Cardiac muscle cell (in vitro differentiated cells and primary cell): Measurements from ENCODE around the gene ELAPOR1. TPM values are rescaled to one million over a fixed set of nuclear protein-coding genes. Genes with fewer than 3 reads are reported as not detected.

Experiments used
- DNase-seq, 2 donors: peaks; one replicate each; pipeline versions ENCODE4 v3.0.0 to v3.0.0-alpha.2; 2010 to 2017; ENCODE audit warnings: low read depth in 1 of 2, low spot score in 1 of 2
- H3K27ac ChIP-seq: fragments of 200-600 bp; sonication (generic); 2 replicates; pipeline ENCODE4 v1.5.1; 2016
- H3K27me3 ChIP-seq: fragments of 200-600 bp; sonication (generic); 2 replicates; pipeline ENCODE4 v1.6.0; 2016; ENCODE audit warnings: control low read depth
- H3K36me3 ChIP-seq: fragments of 200-600 bp; sonication (generic); 2 replicates; pipeline ENCODE4 v1.5.1; 2016; ENCODE audit warnings: control low read depth
- H3K4me1 ChIP-seq: fragments of 200-600 bp; sonication (generic); 2 replicates; pipeline ENCODE4 v1.8.1; 2017; ENCODE audit warnings: low read depth, mild to moderate bottlenecking, mixed run types
- H3K4me3 ChIP-seq: fragments of 200-600 bp; sonication (generic); 2 replicates; pipeline ENCODE4 v1.5.1; 2016; ENCODE audit warnings: mild to moderate bottlenecking
- H3K9me3 ChIP-seq: fragments of 200-600 bp; sonication (generic); 2 replicates; pipeline ENCODE4 v1.5.1; 2017; ENCODE audit warnings: low read depth, mild to moderate bottlenecking, control low read depth
- CTCF ChIP-seq: IDR thresholded peaks from 2 replicates; pipeline ENCODE4 v1.5.1; 2012; ENCODE audit warnings: low read depth, mild to moderate bottlenecking, low read length
- polyA plus RNA-seq: library from polyadenylated mRNA; unstranded; fragments of >200 nt; fragmentation: Nextera tagmentation; extraction: Ambion mirVana; gene quantifications from 2 replicates; pipeline ENCODE4 v1.2.1, GENCODE V29; 2016
- total RNA-seq: library from RNA; depleted of rRNA; stranded (reverse); fragments of >200 nt; gene quantifications from 2 replicates; pipeline ENCODE4 v1.2.3, GENCODE V29; 2016

Gene ELAPOR1
- total and polyA plus RNA-seq, 2 experiments from 2014 or later, result not detected

- Histone ChIP-seq H3K4me1 (peaks cover 6% of the 10 kb centered on the region), H3K9me3 (no peaks in the 10 kb centered on the region), H3K27ac (no peak overlapping the region), H3K36me3 (no peaks in the 10 kb centered on the region), H3K4me3 (no peak overlapping the region), H3K27me3 (no peaks in the 10 kb centered on the region)
- DNase-seq, result no peak
- no peak for TF ChIP-seq CTCF
These were observed 35.6 kb upstream of the ELAPOR1 start for GRCh38 chr1:109078317-109078716.

GRCh38 chr1:109079240-109079622 lies 34.7 kb upstream of the ELAPOR1 start:
- DNase-seq, result no peak
- no peak for TF ChIP-seq CTCF
- H3K4me3 ChIP-seq, result no peak overlapping the region
- no peak overlapping the region for H3K27ac ChIP-seq
- H3K27me3 ChIP-seq, result no peaks in the 10 kb centered on the region
- H3K4me1 ChIP-seq, result peaks cover 6% of the 10 kb centered on the region
- H3K9me3 ChIP-seq, result no peaks in the 10 kb centered on the region
- no peaks in the 10 kb centered on the region for H3K36me3 ChIP-seq

GRCh38 chr1:109080441-109081082 lies 33.4 kb upstream of the ELAPOR1 start:
- Histone ChIP-seq H3K27ac (no peak overlapping the region), H3K9me3 (no peaks in the 10 kb centered on the region), H3K27me3 (no peaks in the 10 kb centered on the region), H3K4me1 (peaks cover 3% of the 10 kb centered on the region), H3K4me3 (no peak overlapping the region), H3K36me3 (no peaks in the 10 kb centered on the region)
- no peak for TF ChIP-seq CTCF
- no peak for DNase-seq

- no peak for TF ChIP-seq CTCF
- Histone ChIP-seq H3K27me3 (no peaks in the 10 kb centered on the region), H3K27ac (no peak overlapping the region), H3K4me1 (no peaks in the 10 kb centered on the region), H3K4me3 (no peak overlapping the region), H3K36me3 (no peaks in the 10 kb centered on the region), H3K9me3 (no peaks in the 10 kb centered on the region)
- DNase-seq, result no peak
These were observed 30.4 kb upstream of the ELAPOR1 start for GRCh38 chr1:109083501-109083900.

GRCh38 chr1:109083923-109084322 lies 30.0 kb upstream of the ELAPOR1 start:
- no peak overlapping the region for H3K4me3 ChIP-seq
- TF ChIP-seq CTCF, result no peak
- DNase-seq, result no peak
- no peaks in the 10 kb centered on the region for H3K4me1 ChIP-seq
- H3K36me3 ChIP-seq, result no peaks in the 10 kb centered on the region
- no peaks in the 10 kb centered on the region for H3K9me3 ChIP-seq
- H3K27ac ChIP-seq, result no peak overlapping the region
- no peaks in the 10 kb centered on the region for H3K27me3 ChIP-seq
